ENCODE data around the gene LATS2. TPM values are rescaled to one million over a fixed set of nuclear protein-coding genes. Genes with fewer than 3 reads are reported as not detected.
"Not testable (repeated sequence)": the region's sequence is repeated elsewhere in the genome, so short reads cannot be mapped to it uniquely, and the experiment has no call there.

Gene LATS2
- total RNA-seq, 1 donor from 2014 or later: 1.2 TPM

DNA sequence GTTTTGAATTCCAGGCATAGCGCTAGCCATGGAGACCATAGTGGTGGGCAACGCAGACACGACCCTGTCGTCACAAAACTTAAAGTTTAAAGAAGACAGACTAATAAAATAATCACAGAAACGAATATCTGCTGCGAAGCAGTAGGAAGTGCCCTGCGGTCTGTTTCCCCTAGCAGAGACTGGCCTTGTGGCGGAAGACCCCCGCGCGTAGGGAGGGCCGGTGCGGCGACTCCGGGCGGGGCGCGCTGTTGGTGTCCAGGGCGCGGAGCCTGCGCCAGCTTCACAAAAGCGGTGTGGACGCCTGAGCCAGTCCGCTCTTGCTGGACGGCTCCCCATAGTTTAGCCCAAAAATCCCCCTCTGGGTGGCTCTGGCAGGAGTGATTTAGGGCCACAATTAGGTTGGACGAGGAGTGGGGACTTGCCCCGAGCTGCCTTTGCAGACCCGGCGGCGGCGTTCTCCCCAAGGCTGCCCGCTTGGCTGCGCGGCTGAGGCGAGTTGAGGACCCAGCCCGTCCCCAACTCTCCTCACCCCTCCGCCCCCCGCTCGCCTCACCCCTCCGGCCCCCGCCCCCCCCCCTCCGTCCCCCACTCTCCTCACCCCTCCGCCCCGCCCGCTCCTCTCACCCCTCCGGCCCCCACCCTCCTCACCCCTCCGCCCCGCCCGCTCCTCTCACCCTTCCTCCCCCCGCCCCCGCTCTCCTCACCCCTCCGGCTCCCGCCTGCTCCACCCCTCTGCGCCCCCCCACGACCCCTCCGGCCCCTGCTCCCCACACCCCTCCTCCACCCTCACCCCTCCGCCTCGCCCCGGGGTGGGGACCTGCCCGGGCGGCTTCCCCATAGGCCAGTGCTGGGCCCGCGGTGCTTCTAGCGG lies 14.2 kb upstream of the LATS2 start:
- FAIRE-seq (no peak), DNase-seq (ENCODE audit: low spot score in 2 of 2) (no peak)

DNA sequence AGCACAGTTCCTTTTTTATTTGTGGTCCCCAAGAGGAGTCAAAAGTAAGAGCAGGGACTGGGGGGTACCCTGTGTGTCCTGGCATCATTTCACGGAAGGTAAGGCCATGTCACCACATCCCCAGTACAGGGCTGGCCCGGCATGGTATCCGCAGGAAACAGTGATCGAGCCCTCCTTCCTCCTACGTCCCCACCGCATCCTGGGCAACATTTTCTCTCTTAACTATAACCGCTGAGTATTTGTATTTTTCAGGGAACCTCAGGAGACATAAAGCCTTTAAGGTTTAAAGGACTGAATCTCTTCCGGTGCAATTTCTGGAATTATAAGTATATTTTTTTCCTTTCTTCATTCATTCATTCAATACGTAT lies 13.6 kb upstream of the LATS2 start:
- no peak for FAIRE-seq

DNA sequence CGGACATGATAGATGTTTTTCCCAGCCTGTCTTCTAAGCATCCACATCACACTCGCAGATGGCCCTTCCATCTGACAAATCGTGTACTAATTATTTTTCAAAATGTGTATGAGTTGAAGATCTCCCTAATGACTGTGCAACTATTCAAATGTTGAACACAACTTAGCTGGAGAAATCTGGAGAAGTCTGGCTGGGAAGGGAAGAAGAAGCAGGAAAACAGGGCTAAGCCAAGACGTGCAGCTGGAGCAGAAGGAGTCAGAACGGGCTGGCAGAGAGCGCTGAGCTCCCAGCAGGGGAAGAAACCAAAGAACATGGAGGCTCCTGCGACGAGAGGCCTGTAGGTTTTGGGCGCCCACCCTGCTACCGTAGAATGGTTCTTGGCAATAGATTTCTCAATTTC lies 13.2 kb upstream of the LATS2 start:
- DNase-seq (ENCODE audit: low spot score in 2 of 2) (no peak), FAIRE-seq (no peak)

More for the DNA sequence above, 13.6 kb upstream of the LATS2 start:
- DNase-seq (ENCODE audit: low spot score in 2 of 2): no peak

DNA sequence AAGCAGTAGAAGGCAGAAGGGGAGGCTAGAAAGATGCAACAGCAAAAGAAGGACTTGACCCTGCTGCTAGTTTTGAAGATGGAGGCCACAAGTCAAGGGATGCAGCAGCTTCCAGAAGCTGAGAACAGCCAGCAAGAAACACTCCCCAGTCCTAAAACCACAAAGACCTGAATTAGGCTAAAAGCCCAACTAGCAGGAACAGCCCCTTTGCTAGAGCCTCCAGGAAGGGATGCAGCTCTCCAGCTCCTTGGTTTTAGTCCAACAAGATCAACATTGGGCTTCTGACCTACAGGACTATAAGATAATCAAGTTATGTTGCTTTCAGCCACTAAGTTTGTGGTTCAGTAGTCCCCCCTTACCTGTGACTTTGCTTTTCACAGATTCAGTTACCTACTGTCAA lies 10.5 kb upstream of the LATS2 start:
- FAIRE-seq (no peak), DNase-seq (ENCODE audit: low spot score in 2 of 2) (no peak)

- DNase-seq (ENCODE audit: low spot score in 2 of 2): no peak
- FAIRE-seq: no peak
Observed at GRCh38 chr13:21071015-21071414, 9.6 kb upstream of the LATS2 start.

DNA sequence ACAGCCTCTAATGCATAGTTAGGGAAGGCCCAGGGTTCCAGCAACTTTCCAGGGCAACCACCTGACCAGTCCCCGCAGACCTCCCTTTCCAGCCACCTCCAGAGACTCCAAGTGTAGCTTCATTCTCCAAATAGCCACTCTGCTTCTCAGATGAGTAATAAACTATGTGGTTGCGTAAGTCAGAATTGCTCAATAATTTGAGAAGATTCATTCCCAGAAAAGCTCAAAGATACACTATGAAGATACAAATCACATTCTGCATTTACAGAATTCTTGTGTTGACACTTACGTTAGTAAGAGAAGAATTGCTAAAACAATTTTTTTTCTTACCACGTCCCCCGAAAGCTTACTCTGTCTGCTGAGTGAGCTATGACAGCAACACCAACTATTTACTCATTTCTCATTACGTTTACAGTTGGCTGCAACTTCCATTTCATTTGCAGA lies 8.2 kb upstream of the LATS2 start:
- FAIRE-seq (no peak), DNase-seq (ENCODE audit: low spot score in 2 of 2) (no peak)

DNA sequence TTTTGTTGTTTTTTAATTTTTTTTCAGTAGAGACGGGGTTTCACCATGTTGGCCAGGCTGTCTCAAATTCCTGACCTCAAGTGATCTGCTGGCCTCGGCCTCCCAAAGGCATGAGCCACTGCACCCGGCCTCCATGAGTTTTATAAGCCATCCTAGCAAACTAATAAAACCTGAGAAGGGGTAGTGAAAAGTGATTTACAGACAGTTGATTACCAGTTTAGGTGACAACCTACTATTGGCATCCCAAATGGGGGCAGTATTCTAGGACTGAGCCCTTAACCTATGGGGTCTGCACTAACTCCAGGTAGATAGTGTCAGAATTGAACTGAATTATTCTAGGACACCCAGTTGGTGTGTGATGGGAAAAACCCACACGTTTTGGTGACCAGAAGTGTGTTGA lies 6.5 kb upstream of the LATS2 start:
- no peak for FAIRE-seq

DNA sequence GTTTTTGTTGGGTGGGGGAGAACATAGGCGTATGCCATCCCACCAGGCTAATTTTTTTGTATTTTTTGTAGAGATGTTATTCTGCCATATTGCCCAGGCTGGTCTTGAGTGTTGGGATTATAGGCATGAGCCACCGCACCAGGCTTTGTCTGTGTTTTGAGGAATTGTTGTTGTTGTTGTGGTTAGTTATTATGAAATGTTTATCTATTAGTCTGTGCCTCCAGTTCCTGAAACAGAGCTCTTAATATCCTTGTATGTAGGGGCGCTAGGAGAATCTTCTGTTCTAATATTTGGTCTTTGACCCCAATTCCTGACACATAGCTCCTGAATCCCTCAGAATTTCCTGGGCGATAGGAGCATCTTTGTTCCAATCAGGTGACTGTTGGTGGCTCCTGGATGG lies 5.6 kb upstream of the LATS2 start:
- no peak for FAIRE-seq

More for the DNA sequence above, 6.5 kb upstream of the LATS2 start:
- no peak for DNase-seq (ENCODE audit: low spot score in 2 of 2)

DNA sequence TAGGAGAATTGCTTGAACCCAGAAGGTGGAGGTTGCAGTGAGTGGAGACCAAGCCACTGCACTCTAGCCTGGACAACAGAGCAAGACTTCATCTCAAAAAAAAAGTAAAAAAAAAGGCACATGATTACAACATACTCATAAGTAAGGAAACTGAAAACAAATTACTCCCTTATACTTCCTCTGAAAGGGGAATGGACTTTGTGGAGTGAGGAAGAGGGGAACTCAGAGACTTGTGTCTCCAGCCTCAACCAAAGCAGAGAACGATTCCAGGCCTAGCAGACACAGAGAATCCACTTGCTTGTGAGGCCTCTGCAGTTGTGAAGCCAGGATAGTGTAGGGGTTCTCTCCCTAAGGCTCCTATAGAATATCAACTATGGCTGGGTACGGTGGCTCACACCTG lies 4.3 kb upstream of the LATS2 start:
- DNase-seq (ENCODE audit: low spot score in 2 of 2) (no peak), FAIRE-seq (no peak)

More for the DNA sequence above, 5.6 kb upstream of the LATS2 start:
- DNase-seq (ENCODE audit: low spot score in 2 of 2): no peak

- FAIRE-seq: no peak
- DNase-seq (ENCODE audit: low spot score in 2 of 2): no peak
Observed at GRCh38 chr13:21063031-21063430, 1.6 kb upstream of the LATS2 start.

DNA sequence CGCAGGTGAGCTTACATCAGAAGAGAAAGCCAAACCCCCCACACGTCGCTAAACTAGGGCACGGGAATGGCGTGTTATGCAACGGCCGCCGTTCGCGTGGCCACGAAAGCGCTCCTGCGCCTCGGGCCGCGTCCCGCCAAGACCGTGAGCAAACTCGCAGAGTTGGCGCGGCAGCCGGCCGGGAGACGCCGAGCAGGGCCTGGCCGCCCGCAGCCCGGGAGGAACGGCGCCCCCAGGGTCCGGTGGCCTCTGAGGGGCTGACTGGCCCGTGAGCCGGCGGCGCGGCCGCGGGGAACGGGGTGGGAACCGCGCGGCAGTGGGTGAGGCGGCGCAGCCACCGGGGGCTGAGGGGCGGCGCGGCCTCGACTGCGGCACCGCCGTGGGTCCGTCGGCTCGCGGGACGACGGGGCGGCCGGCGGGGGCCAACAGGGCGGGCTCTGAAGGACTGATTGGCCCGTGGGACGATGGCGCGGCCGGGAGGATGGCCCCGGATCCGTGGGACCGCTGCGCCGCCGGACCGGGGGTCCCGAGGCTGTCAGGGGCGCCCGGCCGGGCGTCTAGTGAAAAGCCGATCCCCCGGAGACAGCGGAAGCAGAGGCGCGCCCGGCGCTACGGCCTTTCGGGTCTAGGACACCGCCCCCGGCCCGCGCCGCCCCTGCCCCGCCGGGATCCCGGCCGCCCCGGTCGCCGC lies 903 bp downstream of the LATS2 start:
- DNase-seq (ENCODE audit: low spot score in 2 of 2) (peak in 1 of 2 donors; percentile 38), FAIRE-seq (no peak)

DNA sequence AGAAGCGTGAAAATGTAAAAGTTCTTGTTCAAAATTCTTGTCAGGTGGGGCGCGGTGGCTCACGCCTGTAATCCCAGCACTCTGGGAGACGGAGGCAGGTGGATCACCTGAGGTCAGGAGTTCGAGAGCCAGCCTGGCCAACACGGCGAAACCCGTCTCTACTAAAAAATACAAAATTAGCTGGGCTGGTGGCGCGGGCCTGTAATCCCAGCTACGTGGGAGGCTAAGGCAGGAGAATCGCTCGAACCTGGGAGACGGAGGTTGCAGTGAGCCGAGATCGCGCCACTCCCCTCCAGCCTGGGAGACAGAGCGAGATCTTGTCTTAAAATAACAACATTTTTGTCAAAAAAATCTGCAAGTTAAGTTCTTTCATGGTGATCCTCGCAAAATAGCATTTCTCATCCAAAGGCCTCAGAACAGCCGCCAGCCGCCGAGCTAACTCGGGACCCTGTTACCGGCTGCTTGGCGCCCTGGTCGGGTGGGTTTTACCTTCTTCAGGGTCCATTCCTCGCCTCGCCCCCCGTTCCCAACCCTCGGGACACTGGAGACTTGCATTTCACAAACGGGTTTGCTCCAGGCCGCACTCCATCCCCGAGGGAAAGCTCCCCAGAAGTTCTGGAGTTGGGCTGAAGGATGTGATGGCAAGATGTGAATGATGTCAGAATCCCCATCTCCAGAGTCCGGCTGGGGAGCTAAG lies 1.6 kb downstream of the LATS2 start:
- FAIRE-seq: no peak

DNA sequence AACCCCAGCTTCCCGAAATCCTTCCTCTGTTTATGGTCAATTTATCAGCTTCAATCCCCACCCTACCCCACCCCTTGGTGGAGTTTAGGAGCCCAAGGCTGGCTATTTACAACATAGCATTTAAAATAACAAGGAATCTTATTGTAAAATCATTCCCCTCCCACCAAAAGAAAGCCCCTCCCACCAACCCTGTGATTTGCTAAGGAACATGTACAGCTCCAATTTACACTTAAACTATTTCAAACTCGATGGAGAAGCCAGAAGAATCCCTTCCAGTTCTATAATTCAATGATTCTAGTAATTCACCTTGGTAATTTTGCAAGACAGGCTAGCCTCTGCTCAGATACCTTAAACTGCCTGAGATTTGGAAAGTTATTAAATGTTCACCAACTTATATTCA lies 3.0 kb downstream of the LATS2 start:
- DNase-seq (ENCODE audit: low spot score in 2 of 2) (no peak), FAIRE-seq (no peak)

More for the DNA sequence above, 1.6 kb downstream of the LATS2 start:
- DNase-seq (ENCODE audit: low spot score in 2 of 2): no peak

DNA sequence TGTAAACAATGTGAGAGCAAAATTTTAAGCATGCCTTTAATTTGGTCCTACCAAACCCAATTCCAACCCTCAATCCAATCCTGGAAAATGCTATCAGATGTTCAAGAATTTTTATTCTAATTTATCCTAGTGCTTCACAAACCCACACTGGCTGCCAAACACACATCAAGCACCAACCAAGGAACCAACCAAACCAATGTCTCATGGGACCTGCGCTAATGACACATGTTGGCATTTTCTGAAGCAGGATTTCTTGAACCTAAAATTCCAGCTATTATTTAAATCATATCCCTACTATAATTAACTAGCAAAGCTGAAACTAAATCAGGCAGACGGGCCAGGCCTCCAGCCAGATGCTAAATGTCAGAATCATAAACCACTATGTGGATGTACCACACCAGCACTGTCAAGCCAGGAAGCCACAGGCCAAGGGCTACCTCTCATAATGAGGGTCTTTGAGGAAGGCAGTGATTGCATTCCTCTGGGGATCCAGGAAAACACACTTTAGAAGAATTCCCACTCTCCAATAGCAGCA lies 5.8 kb downstream of the LATS2 start:
- FAIRE-seq: no peak
- DNase-seq (ENCODE audit: low spot score in 2 of 2): no peak

DNA sequence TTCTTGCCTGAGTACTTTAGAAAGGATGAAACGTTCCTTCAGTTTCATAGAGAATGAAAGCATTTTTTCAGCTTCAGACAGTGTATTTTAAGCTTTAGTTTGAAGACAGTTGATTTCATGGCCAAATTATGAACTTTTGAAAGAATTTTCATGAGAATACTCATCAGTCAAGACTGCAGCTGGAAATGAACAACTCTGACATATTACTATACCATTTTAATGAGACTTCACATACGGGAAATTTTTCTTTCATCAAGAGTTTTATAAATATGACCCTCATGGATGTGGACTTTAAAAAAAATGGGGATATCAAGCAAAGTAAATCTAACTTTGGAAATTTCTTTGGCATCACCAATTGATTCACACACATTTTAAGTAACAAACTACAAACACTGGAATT lies 6.4 kb downstream of the LATS2 start:
- FAIRE-seq (no peak), DNase-seq (ENCODE audit: low spot score in 2 of 2) (no peak)

GRCh38 chr13:21054313-21054712 lies 7.1 kb downstream of the LATS2 start:
- no peak for FAIRE-seq
- no peak for DNase-seq (ENCODE audit: low spot score in 2 of 2)

DNA sequence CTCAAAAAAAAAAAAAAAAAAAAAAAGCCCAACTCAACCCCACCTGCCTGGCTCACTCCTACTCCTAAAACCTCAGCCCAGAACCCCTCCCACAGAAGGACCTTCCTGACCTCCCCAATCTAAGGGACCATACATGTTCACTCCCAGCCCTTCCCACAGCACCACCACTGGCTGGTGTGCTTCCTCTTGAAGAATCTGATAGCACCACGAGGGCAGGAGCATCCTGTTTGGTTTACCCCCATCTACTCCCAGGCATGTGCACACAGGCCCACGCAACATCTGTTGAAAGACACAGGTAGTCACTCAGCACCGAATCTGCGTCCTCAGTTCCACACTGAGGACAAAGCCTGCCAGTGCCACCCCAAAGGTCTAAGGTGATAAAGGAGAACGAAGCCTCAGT lies 8.2 kb downstream of the LATS2 start:
- FAIRE-seq (no peak), DNase-seq (ENCODE audit: low spot score in 2 of 2) (no peak)

- DNase-seq (ENCODE audit: low spot score in 2 of 2): no peak
- FAIRE-seq: no peak
Observed at GRCh38 chr13:21051675-21052074, 9.7 kb downstream of the LATS2 start.

- DNase-seq (ENCODE audit: low spot score in 2 of 2): no peak
- no peak for FAIRE-seq
Observed at GRCh38 chr13:21050288-21051197, 10.8 kb downstream of the LATS2 start.

- not testable (repeated sequence) for DNase-seq (ENCODE audit: low spot score in 2 of 2); FAIRE-seq
Observed at GRCh38 chr13:21049731-21050130, 11.7 kb downstream of the LATS2 start.
